ENCODE measurements around the gene RXFP3.
A peak's percentile ranks its signal among the peaks of the same experiment; 100 is the strongest.
"Not testable (repeated sequence)": the region's sequence is repeated elsewhere in the genome, so short reads cannot be mapped to it uniquely, and the experiment has no call there.

The RXFP3 gene

GRCh38 chr5:33905381-33905780 is 30.8 kb upstream of the RXFP3 start:
- peaks cover 32% of the 10 kb centered on the region for H3K9me3 ChIP-seq (ENCODE audit: insufficient read depth, low read depth, low read length)
- WGBS = no CpG with 5 or more reads among the region's 1 CpG
- H3K9ac ChIP-seq (ENCODE audit: low read depth, low read length) = no peak overlapping the region

GRCh38 chr5:33906248-33906647 is 29.9 kb upstream of the RXFP3 start:
- H3K36me3 ChIP-seq (ENCODE audit: insufficient read depth, low read length); H3K4me1 ChIP-seq (ENCODE audit: insufficient read depth, low read length); H3K27ac ChIP-seq (ENCODE audit: low read depth, low read length); H3K27me3 ChIP-seq (ENCODE audit: insufficient read depth, low read length); H3K9ac ChIP-seq (ENCODE audit: low read depth, low read length); H3K4me3 ChIP-seq (ENCODE audit: low read length): not testable (repeated sequence)
- peaks cover 32% of the 10 kb centered on the region for H3K9me3 ChIP-seq (ENCODE audit: insufficient read depth, low read depth, low read length)
- WGBS = 92% methylated on average over 7 of the region's 7 CpGs

More at GRCh38 chr5:33905381-33905780, 30.8 kb upstream of the RXFP3 start:
- no peaks in the 10 kb centered on the region for H3K36me3 ChIP-seq (ENCODE audit: insufficient read depth, low read length)
- no peaks in the 10 kb centered on the region for H3K27me3 ChIP-seq (ENCODE audit: insufficient read depth, low read length)
- H3K4me3 ChIP-seq (ENCODE audit: low read length) = no peak overlapping the region
- no peaks in the 10 kb centered on the region for H3K4me1 ChIP-seq (ENCODE audit: insufficient read depth, low read length)
- H3K27ac ChIP-seq (ENCODE audit: low read depth, low read length) = no peak overlapping the region

GRCh38 chr5:33914844-33915243 is 21.3 kb upstream of the RXFP3 start:
- not testable (repeated sequence) for H3K27me3 ChIP-seq (ENCODE audit: insufficient read depth, low read length); H3K27ac ChIP-seq (ENCODE audit: low read depth, low read length); H3K9ac ChIP-seq (ENCODE audit: low read depth, low read length); H3K4me3 ChIP-seq (ENCODE audit: low read length); H3K4me1 ChIP-seq (ENCODE audit: insufficient read depth, low read length); H3K9me3 ChIP-seq (ENCODE audit: insufficient read depth, low read depth, low read length); H3K36me3 ChIP-seq (ENCODE audit: insufficient read depth, low read length)
- WGBS = 89% methylated on average over 3 of the region's 3 CpGs

GRCh38 chr5:33921002-33921401 is 15.2 kb upstream of the RXFP3 start:
- Histone ChIP-seq H3K4me1 (ENCODE audit: insufficient read depth, low read length) (no peaks in the 10 kb centered on the region), H3K4me3 (ENCODE audit: low read length) (no peak overlapping the region), H3K27me3 (ENCODE audit: insufficient read depth, low read length) (no peaks in the 10 kb centered on the region), H3K36me3 (ENCODE audit: insufficient read depth, low read length) (no peaks in the 10 kb centered on the region), H3K9me3 (ENCODE audit: insufficient read depth, low read depth, low read length) (no peaks in the 10 kb centered on the region), H3K9ac (ENCODE audit: low read depth, low read length) (no peak overlapping the region), H3K27ac (ENCODE audit: low read depth, low read length) (no peak overlapping the region)
- 95% methylated on average over 1 of the region's 1 CpG for WGBS

GRCh38 chr5:33925278-33925677 is 10.9 kb upstream of the RXFP3 start:
- Histone ChIP-seq H3K4me3 (ENCODE audit: low read length) (no peak overlapping the region), H3K9me3 (ENCODE audit: insufficient read depth, low read depth, low read length) (no peaks in the 10 kb centered on the region), H3K27ac (ENCODE audit: low read depth, low read length) (no peak overlapping the region)

GRCh38 chr5:33927685-33928084 is 8.5 kb upstream of the RXFP3 start:
- H3K4me1 ChIP-seq (ENCODE audit: insufficient read depth, low read length) = peaks cover 40% of the 10 kb centered on the region
- no peak overlapping the region for H3K4me3 ChIP-seq (ENCODE audit: low read length)
- WGBS = 68% methylated on average over 4 of the region's 4 CpGs
- no peaks in the 10 kb centered on the region for H3K27me3 ChIP-seq (ENCODE audit: insufficient read depth, low read length)
- no peaks in the 10 kb centered on the region for H3K9me3 ChIP-seq (ENCODE audit: insufficient read depth, low read depth, low read length)
- H3K9ac ChIP-seq (ENCODE audit: low read depth, low read length) = no peak overlapping the region
- no peak overlapping the region for H3K27ac ChIP-seq (ENCODE audit: low read depth, low read length)
- no peaks in the 10 kb centered on the region for H3K36me3 ChIP-seq (ENCODE audit: insufficient read depth, low read length)

More at GRCh38 chr5:33925278-33925677, 10.9 kb upstream of the RXFP3 start:
- no peak overlapping the region for H3K9ac ChIP-seq (ENCODE audit: low read depth, low read length)
- H3K4me1 ChIP-seq (ENCODE audit: insufficient read depth, low read length) = peaks cover 25% of the 10 kb centered on the region; the same call in 1 of the 2 replicates
- H3K27me3 ChIP-seq (ENCODE audit: insufficient read depth, low read length) = no peaks in the 10 kb centered on the region
- H3K36me3 ChIP-seq (ENCODE audit: insufficient read depth, low read length) = no peaks in the 10 kb centered on the region

GRCh38 chr5:33928283-33928682 is 7.9 kb upstream of the RXFP3 start:
- 93% methylated on average over 2 of the region's 2 CpGs for WGBS

GRCh38 chr5:33929925-33930690 is 6.1 kb upstream of the RXFP3 start:
- Histone ChIP-seq H3K27me3 (ENCODE audit: insufficient read depth, low read length) (no peaks in the 10 kb centered on the region), H3K4me1 (ENCODE audit: insufficient read depth, low read length) (peaks cover 40% of the 10 kb centered on the region), H3K9ac (ENCODE audit: low read depth, low read length) (no peak overlapping the region), H3K36me3 (ENCODE audit: insufficient read depth, low read length) (no peaks in the 10 kb centered on the region), H3K27ac (ENCODE audit: low read depth, low read length) (peak overlapping the region; percentile 83; the same call in 1 of the 2 replicates), H3K9me3 (ENCODE audit: insufficient read depth, low read depth, low read length) (no peaks in the 10 kb centered on the region), H3K4me3 (ENCODE audit: low read length) (no peak overlapping the region)
- WGBS = 82% methylated on average over 6 of the region's 6 CpGs

More at GRCh38 chr5:33928283-33928682, 7.9 kb upstream of the RXFP3 start:
- Histone ChIP-seq H3K9me3 (ENCODE audit: insufficient read depth, low read depth, low read length) (no peaks in the 10 kb centered on the region), H3K27me3 (ENCODE audit: insufficient read depth, low read length) (no peaks in the 10 kb centered on the region), H3K4me3 (ENCODE audit: low read length) (no peak overlapping the region), H3K27ac (ENCODE audit: low read depth, low read length) (no peak overlapping the region), H3K4me1 (ENCODE audit: insufficient read depth, low read length) (peaks cover 40% of the 10 kb centered on the region), H3K36me3 (ENCODE audit: insufficient read depth, low read length) (no peaks in the 10 kb centered on the region), H3K9ac (ENCODE audit: low read depth, low read length) (no peak overlapping the region)

- Histone ChIP-seq H3K27me3 (ENCODE audit: insufficient read depth, low read length) (peaks cover 7% of the 10 kb centered on the region), H3K9ac (ENCODE audit: low read depth, low read length) (no peak overlapping the region), H3K27ac (ENCODE audit: low read depth, low read length) (peak overlapping the region; percentile 83; the same call in 1 of the 2 replicates), H3K9me3 (ENCODE audit: insufficient read depth, low read depth, low read length) (no peaks in the 10 kb centered on the region), H3K4me1 (ENCODE audit: insufficient read depth, low read length) (peaks cover 40% of the 10 kb centered on the region), H3K4me3 (ENCODE audit: low read length) (no peak overlapping the region), H3K36me3 (ENCODE audit: insufficient read depth, low read length) (no peaks in the 10 kb centered on the region)
- 64% methylated on average over 5 of the region's 5 CpGs for WGBS
Observed at GRCh38 chr5:33931136-33931535, 5.0 kb upstream of the RXFP3 start.

GRCh38 chr5:33933723-33934169 is 2.4 kb upstream of the RXFP3 start:
- H3K9ac ChIP-seq (ENCODE audit: low read depth, low read length) = no peak overlapping the region
- no peaks in the 10 kb centered on the region for H3K36me3 ChIP-seq (ENCODE audit: insufficient read depth, low read length)
- no peaks in the 10 kb centered on the region for H3K9me3 ChIP-seq (ENCODE audit: insufficient read depth, low read depth, low read length)
- no peak overlapping the region for H3K27ac ChIP-seq (ENCODE audit: low read depth, low read length)
- 87% methylated on average over 3 of the region's 3 CpGs for WGBS
- peaks cover 27% of the 10 kb centered on the region for H3K27me3 ChIP-seq (ENCODE audit: insufficient read depth, low read length)
- peaks cover 28% of the 10 kb centered on the region for H3K4me1 ChIP-seq (ENCODE audit: insufficient read depth, low read length)
- H3K4me3 ChIP-seq (ENCODE audit: low read length) = no peak overlapping the region

GRCh38 chr5:33934176-33934575 is 2.0 kb upstream of the RXFP3 start:
- Histone ChIP-seq H3K9ac (ENCODE audit: low read depth, low read length) (no peak overlapping the region), H3K27ac (ENCODE audit: low read depth, low read length) (no peak overlapping the region), H3K9me3 (ENCODE audit: insufficient read depth, low read depth, low read length) (no peaks in the 10 kb centered on the region), H3K4me1 (ENCODE audit: insufficient read depth, low read length) (peaks cover 24% of the 10 kb centered on the region), H3K27me3 (ENCODE audit: insufficient read depth, low read length) (peaks cover 27% of the 10 kb centered on the region), H3K36me3 (ENCODE audit: insufficient read depth, low read length) (no peaks in the 10 kb centered on the region), H3K4me3 (ENCODE audit: low read length) (no peak overlapping the region)
- WGBS = 89% methylated on average over 1 of the region's 1 CpG
